GM10266 (cell line): ENCODE results near the gene ARV1.
"Not testable (repeated sequence)": the region's sequence is repeated elsewhere in the genome, so short reads cannot be mapped to it uniquely, and the experiment has no call there.

ENCODE experiments used
- DNase-seq: peaks from one replicate; pipeline ENCODE4 v3.0.0; 2012; ENCODE audit errors: extremely low spot score
- TF ChIP-seq, protein P1 (sequence below): IDR thresholded peaks from 2 replicates; pipeline ENCODE4 v1.5.1; 2012; ENCODE audit warnings: mild to moderate bottlenecking, low read depth; ENCODE audit not compliant: control insufficient read depth, insufficient read depth; ENCODE audit errors: missing control alignments

ARV1 gene

GRCh38 chr1:231027136-231027925 lies 48.4 kb downstream of the ARV1 start:
- DNase-seq = no peak
- TF ChIP-seq, protein P1, sequence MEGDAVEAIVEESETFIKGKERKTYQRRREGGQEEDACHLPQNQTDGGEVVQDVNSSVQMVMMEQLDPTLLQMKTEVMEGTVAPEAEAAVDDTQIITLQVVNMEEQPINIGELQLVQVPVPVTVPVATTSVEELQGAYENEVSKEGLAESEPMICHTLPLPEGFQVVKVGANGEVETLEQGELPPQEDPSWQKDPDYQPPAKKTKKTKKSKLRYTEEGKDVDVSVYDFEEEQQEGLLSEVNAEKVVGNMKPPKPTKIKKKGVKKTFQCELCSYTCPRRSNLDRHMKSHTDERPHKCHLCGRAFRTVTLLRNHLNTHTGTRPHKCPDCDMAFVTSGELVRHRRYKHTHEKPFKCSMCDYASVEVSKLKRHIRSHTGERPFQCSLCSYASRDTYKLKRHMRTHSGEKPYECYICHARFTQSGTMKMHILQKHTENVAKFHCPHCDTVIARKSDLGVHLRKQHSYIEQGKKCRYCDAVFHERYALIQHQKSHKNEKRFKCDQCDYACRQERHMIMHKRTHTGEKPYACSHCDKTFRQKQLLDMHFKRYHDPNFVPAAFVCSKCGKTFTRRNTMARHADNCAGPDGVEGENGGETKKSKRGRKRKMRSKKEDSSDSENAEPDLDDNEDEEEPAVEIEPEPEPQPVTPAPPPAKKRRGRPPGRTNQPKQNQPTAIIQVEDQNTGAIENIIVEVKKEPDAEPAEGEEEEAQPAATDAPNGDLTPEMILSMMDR = no peak

- no peak for DNase-seq
Measured at GRCh38 chr1:231027971-231028370, 49.1 kb downstream of the ARV1 start.

DNA sequence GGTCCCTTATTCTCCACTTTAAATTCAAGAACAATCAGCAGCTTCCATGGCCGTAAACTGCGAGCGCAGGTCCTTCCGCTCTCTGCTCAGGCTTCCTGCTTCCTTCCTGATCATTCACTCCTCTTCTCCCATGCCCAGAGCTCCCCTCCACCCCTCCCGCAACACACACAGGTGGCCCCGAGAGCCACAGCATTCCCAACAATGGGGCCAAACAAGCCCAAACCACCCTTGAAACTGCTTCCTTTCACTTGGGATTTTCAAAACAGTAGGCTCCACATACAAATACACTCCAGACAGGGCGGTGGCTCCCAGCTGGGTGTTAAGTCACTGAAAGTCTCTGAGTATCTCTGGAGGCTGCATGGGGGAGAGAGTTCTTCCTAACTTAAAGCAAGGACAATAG lies 49.8 kb downstream of the ARV1 start:
- DNase-seq = no peak
- TF ChIP-seq, protein P1 = no peak

More at GRCh38 chr1:231027971-231028370, 49.1 kb downstream of the ARV1 start:
- TF ChIP-seq, protein P1 = no peak

GRCh38 chr1:231029247-231029646 lies 50.4 kb downstream of the ARV1 start:
- not testable (repeated sequence) for DNase-seq

DNA sequence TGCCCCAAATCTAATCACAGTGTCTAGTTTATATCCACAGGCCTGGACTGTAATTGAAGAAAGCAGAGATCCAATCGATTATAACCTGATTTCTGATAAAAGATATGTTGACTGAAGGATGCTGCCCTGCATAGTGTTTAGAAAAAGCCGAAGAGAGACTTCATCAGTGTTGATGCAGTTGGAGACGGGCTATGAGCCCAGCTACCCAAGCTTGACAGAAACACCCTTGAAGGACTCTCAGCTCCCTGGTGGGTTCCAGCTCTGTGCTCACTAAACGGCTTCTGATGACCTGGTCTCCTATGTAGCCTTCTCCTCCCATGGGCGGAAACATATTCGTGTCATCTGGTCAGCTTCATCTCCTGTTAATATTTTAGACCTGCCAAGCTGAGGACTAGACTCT lies 50.9 kb downstream of the ARV1 start:
- TF ChIP-seq, protein P1 = no peak
- DNase-seq = no peak

- TF ChIP-seq, protein P1 = no peak
- no peak for DNase-seq
Measured at GRCh38 chr1:231032963-231033362, 54.1 kb downstream of the ARV1 start.

- no peak for DNase-seq
Measured at GRCh38 chr1:231035799-231036198, 56.9 kb downstream of the ARV1 start.

More at GRCh38 chr1:231035799-231036198, 56.9 kb downstream of the ARV1 start:
- TF ChIP-seq, protein P1 = no peak
